DOHH2 (cell line): ENCODE results near the gene FBXO38.

Experiments
- CTCF ChIP-seq: fragments of 200-600 bp; sonication (generic); IDR thresholded peaks from one replicate; pipeline ENCODE4 v1.5.1; 2014; ENCODE audit warnings: antibody characterized with exemption, mild to moderate bottlenecking, low read depth, low read length; ENCODE audit not compliant: poor library complexity, severe bottlenecking
- EZH2phosphoT487 ChIP-seq: fragments of 200-600 bp; sonication (generic); IDR thresholded peaks from 2 replicates; pipeline ENCODE4 v1.6.1; 2017; ENCODE audit warnings: borderline replicate concordance, mild to moderate bottlenecking, antibody characterized with exemption, low read length, moderate library complexity, mixed read lengths

GRCh38 chr5:148374690-148375360 is 8.9 kb upstream of the FBXO38 start:
- TF ChIP-seq CTCF (peak; percentile 83), EZH2phosphoT487 (no peak)
